ENCODE measurements around the gene SLC25A10. TPM values are rescaled to one million over a fixed set of nuclear protein-coding genes. Genes with fewer than 3 reads are reported as not detected.

SLC25A10 gene
- total RNA-seq, 6 experiments from 2014 or later = 13.2 to 21.9 (median 17.1) TPM

- Mint-ChIP-seq H3K36me3 (ENCODE audit: low read depth) (peaks cover 14% of the 10 kb centered on the region; the same call in 1 of the 2 replicates), H3K27ac (peak within 1 kb of the TSS; percentile 83)
These were observed 45.5 kb upstream of the SLC25A10 start, which contains the start of the genes CCDC137 and OXLD1 for GRCh38 chr17:81666342-81667191. Gene CCDC137 (plus strand): TSS chr17:81666737. CDS start chr17:81666767, 30 bp downstream. Gene OXLD1 (minus strand): TSS chr17:81666605. CDS start chr17:81666577, 28 bp downstream.

DNA sequence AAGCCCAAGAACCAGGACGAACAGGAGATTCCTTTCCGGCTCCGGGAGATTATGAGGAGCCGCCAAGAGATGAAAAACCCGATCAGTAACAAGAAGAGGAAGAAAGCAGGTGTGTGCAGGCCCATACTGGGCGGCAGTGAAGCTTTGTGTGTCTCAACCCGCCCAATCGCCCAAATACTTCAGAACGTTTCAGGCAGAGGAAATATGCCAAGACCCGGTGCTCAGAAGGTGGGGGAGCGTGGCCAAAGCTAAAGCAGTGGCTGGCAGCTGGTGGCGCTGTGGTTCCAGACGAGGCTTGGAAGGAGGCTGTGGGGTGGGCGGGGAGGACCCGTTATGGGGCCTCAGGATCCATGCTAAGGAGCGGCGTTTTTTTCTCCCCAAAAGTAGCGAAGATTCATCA lies 44.3 kb upstream of the SLC25A10 start:
- Mint-ChIP-seq H3K27ac (peak overlapping the region; percentile 29; the same call in 1 of the 2 replicates), H3K36me3 (ENCODE audit: low read depth) (peaks cover 14% of the 10 kb centered on the region; the same call in 1 of the 2 replicates), H3K4me1 (ENCODE audit: low read depth) (peaks cover 25% of the 10 kb centered on the region), H3K27me3 (ENCODE audit: insufficient read depth) (no peaks in the 10 kb centered on the region; the same call in 1 of the 2 replicates), H3K9me3 (no peaks in the 10 kb centered on the region), H3K4me3 (peak overlapping the region; percentile 91)
- DNase-seq = no peak
- TF ChIP-seq, protein P1, sequence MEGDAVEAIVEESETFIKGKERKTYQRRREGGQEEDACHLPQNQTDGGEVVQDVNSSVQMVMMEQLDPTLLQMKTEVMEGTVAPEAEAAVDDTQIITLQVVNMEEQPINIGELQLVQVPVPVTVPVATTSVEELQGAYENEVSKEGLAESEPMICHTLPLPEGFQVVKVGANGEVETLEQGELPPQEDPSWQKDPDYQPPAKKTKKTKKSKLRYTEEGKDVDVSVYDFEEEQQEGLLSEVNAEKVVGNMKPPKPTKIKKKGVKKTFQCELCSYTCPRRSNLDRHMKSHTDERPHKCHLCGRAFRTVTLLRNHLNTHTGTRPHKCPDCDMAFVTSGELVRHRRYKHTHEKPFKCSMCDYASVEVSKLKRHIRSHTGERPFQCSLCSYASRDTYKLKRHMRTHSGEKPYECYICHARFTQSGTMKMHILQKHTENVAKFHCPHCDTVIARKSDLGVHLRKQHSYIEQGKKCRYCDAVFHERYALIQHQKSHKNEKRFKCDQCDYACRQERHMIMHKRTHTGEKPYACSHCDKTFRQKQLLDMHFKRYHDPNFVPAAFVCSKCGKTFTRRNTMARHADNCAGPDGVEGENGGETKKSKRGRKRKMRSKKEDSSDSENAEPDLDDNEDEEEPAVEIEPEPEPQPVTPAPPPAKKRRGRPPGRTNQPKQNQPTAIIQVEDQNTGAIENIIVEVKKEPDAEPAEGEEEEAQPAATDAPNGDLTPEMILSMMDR (IDR thresholded peaks at IDR 0.05) = peak; percentile 25; the same call in 1 of the 2 replicates

More at GRCh38 chr17:81666342-81667191, 45.5 kb upstream of the SLC25A10 start, which contains the start of the genes CCDC137 and OXLD1:
- DNase-seq = peak; percentile 94
- Mint-ChIP-seq H3K27me3 (ENCODE audit: insufficient read depth) (no peaks in the 10 kb centered on the region; the same call in none of the 2 replicates), H3K4me1 (ENCODE audit: low read depth) (peaks cover 25% of the 10 kb centered on the region), H3K9me3 (no peaks in the 10 kb centered on the region), H3K4me3 (peak within 1 kb of the TSS; percentile 91)
- TF ChIP-seq, protein P1 (IDR thresholded peaks at IDR 0.05) = no peak

- peaks cover 1% of the 10 kb centered on the region for H3K27me3 Mint-ChIP-seq (ENCODE audit: insufficient read depth)
- TF ChIP-seq, protein P1 (IDR thresholded peaks at IDR 0.05) = no peak
- H3K4me1 Mint-ChIP-seq (ENCODE audit: low read depth) = peaks cover 17% of the 10 kb centered on the region
- H3K36me3 Mint-ChIP-seq (ENCODE audit: low read depth) = peaks cover 13% of the 10 kb centered on the region; the same call in 1 of the 2 replicates
- no peak for DNase-seq
- H3K9me3 Mint-ChIP-seq = no peaks in the 10 kb centered on the region
- no peak overlapping the region for H3K4me3 Mint-ChIP-seq
- no peak overlapping the region for H3K27ac Mint-ChIP-seq
These were observed 39.6 kb upstream of the SLC25A10 start for GRCh38 chr17:81672504-81672903.

DNA sequence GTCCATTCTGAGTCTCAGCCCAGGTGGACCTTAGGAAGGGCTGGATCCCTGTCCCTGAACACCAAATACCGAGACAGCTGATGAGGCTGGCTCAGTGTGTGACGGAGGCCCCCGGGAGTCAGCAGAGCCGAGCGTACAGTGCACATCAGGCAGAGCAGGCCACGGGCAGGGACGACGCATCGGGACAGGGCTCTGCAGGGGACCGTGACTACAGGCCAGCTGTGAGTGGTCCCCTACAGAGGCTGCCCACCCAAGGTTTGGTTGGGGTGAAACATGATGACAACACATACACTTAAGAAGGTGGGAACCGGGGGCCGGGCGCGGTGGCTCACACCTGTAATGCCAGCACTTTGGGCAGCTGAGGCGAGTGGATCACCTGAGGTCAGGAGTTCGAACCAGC lies 39.1 kb upstream of the SLC25A10 start:
- DNase-seq = no peak

DNA sequence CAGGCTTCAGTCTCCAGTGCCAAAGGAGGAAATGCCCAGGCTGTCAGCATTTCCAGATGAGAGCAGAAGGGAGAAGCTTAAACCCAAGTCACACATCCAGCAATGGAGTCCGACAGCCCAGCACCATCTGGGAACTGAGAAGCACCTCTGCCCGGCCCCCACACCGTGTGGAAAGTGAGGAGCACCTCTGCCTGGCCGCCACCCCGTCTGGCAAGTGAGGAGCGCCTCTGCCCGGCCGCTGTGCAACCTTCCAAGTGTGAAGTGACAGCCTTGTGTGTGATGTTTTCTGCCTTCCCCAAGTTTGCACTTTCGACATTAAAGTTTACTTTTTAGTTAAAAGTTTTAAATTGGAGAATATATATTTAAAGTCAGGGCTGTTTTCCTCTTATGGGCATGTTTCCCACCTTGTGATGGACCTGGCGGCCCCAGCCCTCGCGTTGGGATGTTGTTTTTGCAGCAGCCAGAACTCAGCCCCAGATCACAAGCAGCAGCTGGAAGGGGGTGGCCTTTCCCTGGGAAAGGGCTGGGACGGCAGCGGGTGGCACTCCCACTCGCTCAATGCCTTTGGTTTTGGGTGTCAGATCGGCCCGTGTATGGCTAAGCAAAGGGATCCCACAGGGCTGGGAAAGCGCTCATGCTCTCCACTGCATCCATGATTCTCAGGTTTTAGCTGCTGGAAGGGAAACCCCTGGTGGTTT lies 38.4 kb upstream of the SLC25A10 start:
- Mint-ChIP-seq H3K27me3 (ENCODE audit: insufficient read depth) (peaks cover 1% of the 10 kb centered on the region), H3K9me3 (no peaks in the 10 kb centered on the region), H3K27ac (no peak overlapping the region), H3K4me3 (no peak overlapping the region), H3K4me1 (ENCODE audit: low read depth) (peaks cover 7% of the 10 kb centered on the region), H3K36me3 (ENCODE audit: low read depth) (peaks cover 5% of the 10 kb centered on the region; the same call in 1 of the 2 replicates)
- TF ChIP-seq, protein P1 (IDR thresholded peaks at IDR 0.05) = no peak
- no peak for DNase-seq

More for the DNA sequence above, 39.1 kb upstream of the SLC25A10 start:
- no peak overlapping the region for H3K4me3 Mint-ChIP-seq
- peaks cover 9% of the 10 kb centered on the region; the same call in 1 of the 2 replicates for H3K36me3 Mint-ChIP-seq (ENCODE audit: low read depth)
- peaks cover 1% of the 10 kb centered on the region for H3K27me3 Mint-ChIP-seq (ENCODE audit: insufficient read depth)
- no peaks in the 10 kb centered on the region for H3K9me3 Mint-ChIP-seq
- peaks cover 12% of the 10 kb centered on the region for H3K4me1 Mint-ChIP-seq (ENCODE audit: low read depth)
- H3K27ac Mint-ChIP-seq = no peak overlapping the region
- TF ChIP-seq, protein P1 (IDR thresholded peaks at IDR 0.05) = no peak
